Duodenal mucosa (tissue), 2 donors: ENCODE results near the gene IQCM.

Experiments used
- H3K27ac ChIP-seq: one replicate; pipeline ENCODE4 v1.7.0; 2013; ENCODE audit warnings: low read depth, low read length
- H3K27me3 ChIP-seq, 2 donors: one replicate each; pipeline ENCODE4 v1.7.0; 2013; ENCODE audit warnings: low read length in 2 of 2, control low read depth in 1 of 2; ENCODE audit not compliant: insufficient read depth in 2 of 2, control insufficient read depth in 1 of 2
- H3K36me3 ChIP-seq, 2 donors: one replicate each; pipeline ENCODE4 v1.7.0; 2013; ENCODE audit warnings: low read length in 2 of 2, control low read depth in 1 of 2; ENCODE audit not compliant: insufficient read depth in 2 of 2, control insufficient read depth in 1 of 2
- H3K4me1 ChIP-seq, 2 donors: one replicate each; pipeline ENCODE4 v1.7.0; 2013; ENCODE audit warnings: low read length in 2 of 2, control low read depth in 1 of 2; ENCODE audit not compliant: insufficient read depth in 2 of 2, control insufficient read depth in 1 of 2
- H3K4me3 ChIP-seq, 2 donors: one replicate each; pipeline ENCODE4 v1.7.0; 2013; ENCODE audit warnings: low read length in 2 of 2, low read depth in 1 of 2
- H3K9ac ChIP-seq, 2 donors: one replicate each; pipeline ENCODE4 v1.7.0; 2013; ENCODE audit warnings: low read length in 2 of 2, low read depth in 1 of 2
- H3K9me3 ChIP-seq, 2 donors: one replicate each; pipeline ENCODE4 v1.7.0; 2013; ENCODE audit warnings: low read length in 2 of 2, control low read depth in 1 of 2; ENCODE audit not compliant: control insufficient read depth in 1 of 2

Gene IQCM

GRCh38 chr4:149716728-149717127, 98.9 kb downstream of the IQCM start:
- Histone ChIP-seq H3K9ac (no peak overlapping the region), H3K27ac (no peak overlapping the region), H3K9me3 (peaks cover 0 to 5% of the 10 kb centered on the region in 2 donors), H3K36me3 (no peaks in the 10 kb centered on the region), H3K27me3 (no peaks in the 10 kb centered on the region), H3K4me3 (no peak overlapping the region), H3K4me1 (no peaks in the 10 kb centered on the region)

- Histone ChIP-seq H3K4me1 (no peaks in the 10 kb centered on the region), H3K27me3 (no peaks in the 10 kb centered on the region), H3K27ac (no peak overlapping the region), H3K4me3 (no peak overlapping the region), H3K9ac (no peak overlapping the region), H3K36me3 (no peaks in the 10 kb centered on the region), H3K9me3 (peaks cover 0 to 5% of the 10 kb centered on the region in 2 donors)
These were observed 99.6 kb downstream of the IQCM start for GRCh38 chr4:149715822-149716585.

GRCh38 chr4:149713031-149713430, 102.6 kb downstream of the IQCM start:
- no peak overlapping the region for H3K9ac ChIP-seq
- H3K27ac ChIP-seq: no peak overlapping the region
- H3K4me3 ChIP-seq: no peak overlapping the region
- no peaks in the 10 kb centered on the region for H3K27me3 ChIP-seq
- H3K4me1 ChIP-seq: no peaks in the 10 kb centered on the region
- H3K36me3 ChIP-seq: no peaks in the 10 kb centered on the region
- H3K9me3 ChIP-seq: peaks cover 0 to 5% of the 10 kb centered on the region in 2 donors

- no peak overlapping the region for H3K4me3 ChIP-seq
- no peaks in the 10 kb centered on the region for H3K4me1 ChIP-seq
- peaks cover 0 to 5% of the 10 kb centered on the region in 2 donors for H3K9me3 ChIP-seq
- no peak overlapping the region for H3K27ac ChIP-seq
- H3K27me3 ChIP-seq: no peaks in the 10 kb centered on the region
- no peak overlapping the region for H3K9ac ChIP-seq
- no peaks in the 10 kb centered on the region for H3K36me3 ChIP-seq
These were observed 103.9 kb downstream of the IQCM start for GRCh38 chr4:149711593-149712365.

DNA sequence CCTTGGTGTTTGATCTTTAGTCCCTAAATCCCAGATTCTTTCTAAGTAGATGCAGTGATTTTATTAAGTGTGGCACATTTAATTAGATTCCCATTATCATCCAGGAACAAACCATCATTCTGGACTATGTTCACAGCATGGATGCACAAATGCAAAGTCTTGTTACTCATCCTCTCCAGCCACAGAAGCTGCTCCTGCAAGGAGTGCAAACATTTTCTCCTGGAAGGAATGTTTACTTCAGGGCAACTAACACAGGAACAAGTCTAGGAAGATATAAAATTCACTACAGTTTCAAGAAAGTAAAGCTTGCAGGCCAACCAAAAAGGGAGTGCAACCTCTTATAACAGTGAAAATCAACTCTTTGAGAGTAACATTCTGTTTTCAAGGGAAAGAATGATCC, 106.0 kb downstream of the IQCM start:
- no peaks in the 10 kb centered on the region for H3K9me3 ChIP-seq
- no peaks in the 10 kb centered on the region for H3K36me3 ChIP-seq
- no peak overlapping the region for H3K27ac ChIP-seq
- no peaks in the 10 kb centered on the region for H3K27me3 ChIP-seq
- H3K4me3 ChIP-seq: no peak overlapping the region
- H3K9ac ChIP-seq: no peak overlapping the region
- H3K4me1 ChIP-seq: no peaks in the 10 kb centered on the region

DNA sequence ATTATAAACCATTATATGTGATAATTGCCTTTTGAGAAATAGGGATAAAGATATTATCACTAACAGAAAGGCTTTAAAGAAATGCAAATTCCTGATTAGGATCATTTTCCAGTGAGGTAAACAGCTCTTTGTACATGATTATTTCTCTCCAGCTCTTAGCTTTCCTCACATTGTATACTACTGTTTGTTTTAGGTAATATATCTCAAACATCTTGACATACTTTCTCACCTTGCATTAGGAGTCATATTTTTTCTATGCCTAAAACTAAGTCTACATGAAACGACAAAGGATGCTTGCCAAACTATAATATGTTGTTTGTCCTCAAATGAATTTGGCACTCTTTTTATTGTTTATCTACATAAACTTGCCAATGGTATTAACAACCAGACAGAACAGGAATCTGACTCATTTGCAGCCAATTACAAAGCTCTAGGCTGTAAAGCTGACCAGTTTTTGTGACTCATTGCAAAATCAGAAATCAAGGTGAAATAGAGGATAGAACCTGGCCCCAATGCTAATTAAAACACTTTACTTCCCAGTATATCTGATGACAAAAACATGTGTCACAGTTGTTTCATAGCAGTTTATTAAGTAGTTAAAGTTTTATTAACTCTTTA, 107.0 kb downstream of the IQCM start:
- H3K9ac ChIP-seq: no peak overlapping the region
- H3K4me3 ChIP-seq: no peak overlapping the region
- H3K27me3 ChIP-seq: no peaks in the 10 kb centered on the region
- no peaks in the 10 kb centered on the region for H3K36me3 ChIP-seq
- no peak overlapping the region for H3K27ac ChIP-seq
- no peaks in the 10 kb centered on the region for H3K9me3 ChIP-seq
- H3K4me1 ChIP-seq: no peaks in the 10 kb centered on the region

DNA sequence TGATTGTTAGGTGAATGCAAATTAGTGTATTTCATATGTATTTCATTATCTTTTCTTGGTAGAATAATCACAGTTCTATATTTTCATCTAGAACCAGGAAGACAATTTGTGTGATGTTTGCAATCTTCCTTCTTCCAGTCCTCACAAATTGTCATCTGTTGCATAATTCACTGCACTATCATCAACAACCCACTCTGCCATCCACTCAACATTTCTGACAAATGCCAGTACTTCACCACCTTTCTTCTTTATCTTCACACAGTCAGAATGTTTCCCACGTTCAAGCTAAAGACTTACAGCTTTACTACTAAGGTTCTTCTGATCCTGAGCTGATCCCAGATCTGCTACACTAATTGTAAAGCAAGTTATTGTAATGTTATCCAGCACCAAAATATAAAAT, 107.8 kb downstream of the IQCM start:
- H3K4me3 ChIP-seq: no peak overlapping the region
- no peaks in the 10 kb centered on the region for H3K36me3 ChIP-seq
- no peak overlapping the region for H3K9ac ChIP-seq
- no peaks in the 10 kb centered on the region for H3K9me3 ChIP-seq
- no peak overlapping the region for H3K27ac ChIP-seq
- H3K27me3 ChIP-seq: no peaks in the 10 kb centered on the region
- no peaks in the 10 kb centered on the region for H3K4me1 ChIP-seq

- Histone ChIP-seq H3K4me3 (no peak overlapping the region), H3K4me1 (no peaks in the 10 kb centered on the region), H3K27ac (no peak overlapping the region), H3K27me3 (no peaks in the 10 kb centered on the region), H3K36me3 (no peaks in the 10 kb centered on the region), H3K9me3 (no peaks in the 10 kb centered on the region), H3K9ac (no peak overlapping the region)
These were observed 108.7 kb downstream of the IQCM start for GRCh38 chr4:149706942-149707341.

DNA sequence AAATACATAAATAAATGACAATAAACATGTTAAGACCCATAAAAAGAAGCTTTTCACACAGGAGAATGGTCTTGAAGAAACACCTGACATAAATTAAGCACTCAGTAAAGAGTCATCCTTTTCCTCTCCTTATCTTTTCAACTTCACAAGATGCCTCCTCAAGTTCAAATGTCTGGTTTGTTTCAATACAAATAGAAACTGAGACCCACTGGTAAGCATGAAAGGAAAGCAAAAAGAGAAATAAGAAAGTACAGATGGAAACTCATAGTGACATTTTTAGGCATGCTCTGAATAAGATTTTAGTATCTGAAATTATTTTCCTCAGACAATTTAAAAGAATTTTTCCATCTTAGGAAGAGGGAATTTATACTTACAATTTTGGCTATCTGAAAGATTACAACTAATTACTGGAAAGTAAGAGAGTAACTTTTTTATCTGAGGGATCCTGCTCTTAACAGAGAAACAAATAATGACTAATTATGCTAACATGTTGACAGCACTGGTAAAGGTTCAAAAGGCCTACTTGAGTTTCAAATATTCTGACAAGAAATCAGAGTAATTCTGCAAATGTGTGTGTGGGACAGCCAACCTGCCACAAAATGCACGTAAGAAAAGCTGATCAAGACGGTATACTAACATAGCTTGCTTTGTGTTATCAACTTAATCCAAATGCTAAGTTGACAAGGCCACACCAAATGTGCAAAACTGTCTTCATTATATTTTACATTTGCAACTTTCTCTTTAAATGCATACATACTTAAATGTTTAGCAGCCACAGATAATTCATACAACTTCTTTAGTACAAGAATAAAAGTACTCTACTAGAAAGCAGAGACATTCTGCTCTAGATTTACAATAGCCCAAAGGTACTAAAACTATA, 113.0 kb downstream of the IQCM start:
- Histone ChIP-seq H3K9me3 (no peaks in the 10 kb centered on the region), H3K27ac (no peak overlapping the region), H3K9ac (no peak overlapping the region), H3K36me3 (no peaks in the 10 kb centered on the region), H3K4me1 (no peaks in the 10 kb centered on the region), H3K4me3 (no peak overlapping the region), H3K27me3 (no peaks in the 10 kb centered on the region)
